ENCODE results near the gene EPHX1.

DNA sequence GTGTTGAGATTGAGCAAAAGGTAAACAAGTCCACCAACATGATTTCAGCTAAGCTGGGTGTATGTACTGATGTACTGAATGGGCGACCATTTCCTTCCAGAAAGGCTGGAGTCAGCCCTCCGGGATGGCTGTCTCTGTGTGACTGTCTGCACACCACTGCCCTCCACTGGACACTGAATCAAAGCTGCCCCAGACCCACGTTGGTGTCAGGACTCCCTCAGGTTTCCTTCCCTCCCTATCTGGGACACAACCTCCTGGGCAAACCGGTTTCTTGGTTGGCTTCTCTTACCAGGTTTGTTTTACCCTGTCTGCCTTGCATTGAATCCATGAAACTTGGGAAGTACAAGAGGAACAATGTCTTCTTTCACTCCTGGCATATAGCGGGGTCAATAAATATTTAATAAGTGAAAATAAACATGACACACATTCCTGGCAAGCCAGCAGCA lies 37.6 kb upstream of the EPHX1 start:
- TF ChIP-seq POLR2A (IDR thresholded peaks at IDR 0.05) (no peak), POLR2AphosphoS5 (IDR thresholded peaks at IDR 0.05; ENCODE audit: insufficient read depth in 1 of 2, low read depth in 1 of 2) (peak in 1 of 2 donors; percentile 34)
- TF ChIP-seq, protein P1, sequence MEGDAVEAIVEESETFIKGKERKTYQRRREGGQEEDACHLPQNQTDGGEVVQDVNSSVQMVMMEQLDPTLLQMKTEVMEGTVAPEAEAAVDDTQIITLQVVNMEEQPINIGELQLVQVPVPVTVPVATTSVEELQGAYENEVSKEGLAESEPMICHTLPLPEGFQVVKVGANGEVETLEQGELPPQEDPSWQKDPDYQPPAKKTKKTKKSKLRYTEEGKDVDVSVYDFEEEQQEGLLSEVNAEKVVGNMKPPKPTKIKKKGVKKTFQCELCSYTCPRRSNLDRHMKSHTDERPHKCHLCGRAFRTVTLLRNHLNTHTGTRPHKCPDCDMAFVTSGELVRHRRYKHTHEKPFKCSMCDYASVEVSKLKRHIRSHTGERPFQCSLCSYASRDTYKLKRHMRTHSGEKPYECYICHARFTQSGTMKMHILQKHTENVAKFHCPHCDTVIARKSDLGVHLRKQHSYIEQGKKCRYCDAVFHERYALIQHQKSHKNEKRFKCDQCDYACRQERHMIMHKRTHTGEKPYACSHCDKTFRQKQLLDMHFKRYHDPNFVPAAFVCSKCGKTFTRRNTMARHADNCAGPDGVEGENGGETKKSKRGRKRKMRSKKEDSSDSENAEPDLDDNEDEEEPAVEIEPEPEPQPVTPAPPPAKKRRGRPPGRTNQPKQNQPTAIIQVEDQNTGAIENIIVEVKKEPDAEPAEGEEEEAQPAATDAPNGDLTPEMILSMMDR (IDR thresholded peaks at IDR 0.05): peak; percentile 61 to 88 (median 75)

Measured in vagina (tissue), 2 donors.